ENCODE data around the gene MT2A. TPM values are rescaled to one million over a fixed set of nuclear protein-coding genes. Genes with fewer than 3 reads are reported as not detected.

Gene MT2A
- total RNA-seq, 1 donor from 2014 or later: 661 TPM

DNA sequence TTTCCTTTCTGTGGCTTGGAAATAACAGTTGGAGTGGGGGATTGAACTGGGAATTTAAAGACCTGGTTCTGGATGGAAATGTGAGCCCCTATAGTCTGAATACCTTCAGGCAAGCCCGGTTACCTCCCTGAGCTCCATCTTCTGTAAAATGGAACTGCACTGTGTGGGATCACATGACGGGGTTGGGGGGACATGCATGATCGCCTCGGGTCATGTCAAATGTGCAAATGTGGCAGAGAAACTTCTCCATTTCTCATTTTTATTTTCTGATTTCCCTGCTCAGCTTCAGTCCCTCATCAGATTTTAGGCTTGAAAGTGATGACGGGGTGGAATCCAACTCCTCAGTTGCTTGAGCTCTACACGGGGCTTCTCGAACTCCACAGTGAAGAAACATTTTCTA lies 44.8 kb downstream of the MT2A start:
- Histone ChIP-seq H3K4me3 (no peak overlapping the region), H3K9me3 (no peaks in the 10 kb centered on the region), H3K4me1 (peaks cover 12% of the 10 kb centered on the region), H3K27me3 (no peaks in the 10 kb centered on the region), H3K27ac (no peak overlapping the region), H3K36me3 (no peaks in the 10 kb centered on the region)
- TF ChIP-seq, protein P1, sequence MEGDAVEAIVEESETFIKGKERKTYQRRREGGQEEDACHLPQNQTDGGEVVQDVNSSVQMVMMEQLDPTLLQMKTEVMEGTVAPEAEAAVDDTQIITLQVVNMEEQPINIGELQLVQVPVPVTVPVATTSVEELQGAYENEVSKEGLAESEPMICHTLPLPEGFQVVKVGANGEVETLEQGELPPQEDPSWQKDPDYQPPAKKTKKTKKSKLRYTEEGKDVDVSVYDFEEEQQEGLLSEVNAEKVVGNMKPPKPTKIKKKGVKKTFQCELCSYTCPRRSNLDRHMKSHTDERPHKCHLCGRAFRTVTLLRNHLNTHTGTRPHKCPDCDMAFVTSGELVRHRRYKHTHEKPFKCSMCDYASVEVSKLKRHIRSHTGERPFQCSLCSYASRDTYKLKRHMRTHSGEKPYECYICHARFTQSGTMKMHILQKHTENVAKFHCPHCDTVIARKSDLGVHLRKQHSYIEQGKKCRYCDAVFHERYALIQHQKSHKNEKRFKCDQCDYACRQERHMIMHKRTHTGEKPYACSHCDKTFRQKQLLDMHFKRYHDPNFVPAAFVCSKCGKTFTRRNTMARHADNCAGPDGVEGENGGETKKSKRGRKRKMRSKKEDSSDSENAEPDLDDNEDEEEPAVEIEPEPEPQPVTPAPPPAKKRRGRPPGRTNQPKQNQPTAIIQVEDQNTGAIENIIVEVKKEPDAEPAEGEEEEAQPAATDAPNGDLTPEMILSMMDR (IDR thresholded peaks at IDR 0.05): no peak
- TF ChIP-seq POLR2AphosphoS5 (IDR thresholded peaks at IDR 0.05; ENCODE audit: insufficient read depth in 1 of 2, low read depth in 1 of 2) (no peak), POLR2A (IDR thresholded peaks at IDR 0.05) (no peak)
- intact Hi-C loops (cut with DNase I): no loop called here
- no peak for DNase-seq (ENCODE audit: extremely low spot score in 2 of 2)

DNA sequence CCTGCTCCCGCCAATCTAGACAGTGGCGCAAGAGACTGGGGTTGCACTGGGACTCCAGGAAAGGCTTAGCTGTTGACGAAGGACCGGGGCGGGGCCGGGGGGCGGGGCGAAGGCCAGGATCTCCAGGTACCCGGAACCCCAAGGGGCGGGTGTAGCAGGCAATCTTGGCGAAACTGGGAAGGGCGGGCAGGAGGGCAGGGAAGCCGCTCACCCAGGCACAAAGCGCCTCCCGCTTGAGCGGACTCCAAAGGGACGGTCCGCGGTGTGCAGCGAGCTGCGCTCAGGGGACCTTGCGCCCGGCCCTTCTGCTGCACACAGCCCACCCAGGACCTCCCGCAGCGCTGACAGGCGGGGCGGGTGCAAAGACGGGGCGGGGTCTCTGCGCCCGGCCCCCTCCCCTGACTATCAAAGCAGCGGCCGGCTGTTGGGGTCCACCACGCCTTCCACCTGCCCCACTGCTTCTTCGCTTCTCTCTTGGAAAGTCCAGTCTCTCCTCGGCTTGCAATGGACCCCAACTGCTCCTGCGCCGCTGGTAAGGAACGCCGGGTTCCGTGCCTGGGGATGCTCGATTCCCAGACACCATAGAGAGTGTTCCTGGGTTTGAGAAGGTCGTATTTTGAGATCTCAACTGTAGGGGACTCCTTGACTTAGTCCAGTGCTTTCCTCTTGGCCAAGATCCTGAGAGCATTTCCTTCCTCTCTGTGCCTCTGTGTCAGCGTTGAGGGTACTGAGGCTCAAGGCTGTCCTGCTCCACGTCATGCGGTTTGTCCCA lies 49.4 kb downstream of the MT2A start, which contains the start of gene MT1F:
Gene MT1F, plus strand, starts transcription at position 405 of the 772 bp plus-strand sequence. Its CDS starts 100 bp downstream, at position 505.
- H3K9me3 ChIP-seq: no peaks in the 10 kb centered on the region
- peaks cover 22% of the 10 kb centered on the region for H3K4me1 ChIP-seq
- intact Hi-C loops (cut with DNase I): no loop called here
- DNase-seq (ENCODE audit: extremely low spot score in 2 of 2): peak in 1 of 2 donors; percentile 92
- H3K36me3 ChIP-seq: no peaks in the 10 kb centered on the region
- H3K27ac ChIP-seq: peak within 1 kb of the TSS; percentile 57
- H3K27me3 ChIP-seq: no peaks in the 10 kb centered on the region
- TF ChIP-seq, protein P1 (IDR thresholded peaks at IDR 0.05): no peak
- TF ChIP-seq POLR2AphosphoS5 (IDR thresholded peaks at IDR 0.05; ENCODE audit: insufficient read depth in 1 of 2, low read depth in 1 of 2) (peak in 1 of 2 donors; percentile 57), POLR2A (IDR thresholded peaks at IDR 0.05) (no peak)
- peak within 1 kb of the TSS; percentile 52 to 62 for H3K4me3 ChIP-seq

GRCh38 chr16:56658327-56658875 lies 50.0 kb downstream of the MT2A start:
- Histone ChIP-seq H3K9me3 (no peaks in the 10 kb centered on the region), H3K4me1 (peaks cover 27% of the 10 kb centered on the region), H3K4me3 (peak overlapping the region; percentile 52 to 62), H3K36me3 (no peaks in the 10 kb centered on the region), H3K27ac (no peak overlapping the region), H3K27me3 (no peaks in the 10 kb centered on the region)
- DNase-seq (ENCODE audit: extremely low spot score in 2 of 2): no peak
- TF ChIP-seq, protein P1 (IDR thresholded peaks at IDR 0.05): no peak
- no peak for TF ChIP-seq POLR2A (IDR thresholded peaks at IDR 0.05)
- TF ChIP-seq POLR2AphosphoS5 (IDR thresholded peaks at IDR 0.05; ENCODE audit: insufficient read depth in 1 of 2, low read depth in 1 of 2): no peak
- intact Hi-C loops (cut with DNase I): no loop called here

Other genes with a start within 250 kb of the MT2A start
- gene AMFR, start 183.0 kb upstream of the MT2A start, total RNA-seq: 132 TPM
- gene NUDT21, start 157.3 kb upstream of the MT2A start, total RNA-seq: 38.1 TPM
- 14.5 TPM for gene OGFOD1, start 157.0 kb upstream of the MT2A start, total RNA-seq
- 89.9 TPM for gene BBS2, start 88.6 kb upstream of the MT2A start, total RNA-seq
- 25.8 TPM for gene MT4, start 43.5 kb upstream of the MT2A start, total RNA-seq
- 12.8 TPM for gene MT3, start 19.1 kb upstream of the MT2A start, total RNA-seq
- gene MT1E, start 17.2 kb downstream of the MT2A start, total RNA-seq: 564 TPM
- 63.3 TPM for gene MT1M, start 24.1 kb downstream of the MT2A start, total RNA-seq
- gene MT1A, start 30.1 kb downstream of the MT2A start, total RNA-seq: 110 TPM
- not detected for gene MT1B, start 43.3 kb downstream of the MT2A start, total RNA-seq
- gene MT1F, start 49.4 kb downstream of the MT2A start, total RNA-seq: 16.0 TPM
- not detected for gene MT1G, start 59.5 kb downstream of the MT2A start, total RNA-seq
- not detected for gene MT1H, start 61.2 kb downstream of the MT2A start, total RNA-seq
- gene MT1X, start 73.9 kb downstream of the MT2A start, total RNA-seq: 3,049 TPM
- gene NUP93, start 121.5 kb downstream of the MT2A start, total RNA-seq: 43.7 TPM